NCI-H2196 (cell line): ENCODE results near the gene LIMD2.
"Not testable (repeated sequence)": the region's sequence is repeated elsewhere in the genome, so short reads cannot be mapped to it uniquely, and the experiment has no call there.

Source experiments
- DNase-seq: peaks from one replicate; lab custom pipeline; 2025; ENCODE audit not compliant: unreplicated experiment; lab: John Stamatoyannopoulos, UW

The LIMD2 gene

GRCh38 chr17:63699638-63700527 is at the start of gene LIMD2:
Gene LIMD2, minus strand, starts transcription at chr17:63700125. Its CDS starts 827 bp downstream, at chr17:63699298.
- DNase-seq = peak; percentile 53

- DNase-seq = peak; percentile 99
Observed at GRCh38 chr17:63741408-63742173, 41.7 kb upstream of the LIMD2 start, which contains the start of gene STRADA. Gene STRADA, minus strand, starts transcription at chr17:63741799. Its CDS starts 13,430 bp downstream, at chr17:63728369.

- DNase-seq = no peak
Observed at GRCh38 chr17:63741143-63741407, 41.1 kb upstream of the LIMD2 start.

GRCh38 chr17:63740464-63741142 is 40.7 kb upstream of the LIMD2 start:
- peak; percentile 15 for DNase-seq

GRCh38 chr17:63735691-63736090 is 35.8 kb upstream of the LIMD2 start:
- no peak for DNase-seq

GRCh38 chr17:63722403-63722802 is 22.5 kb upstream of the LIMD2 start:
- DNase-seq = no peak

GRCh38 chr17:63720194-63720593 is 20.3 kb upstream of the LIMD2 start:
- not testable (repeated sequence) for DNase-seq

- no peak for DNase-seq
Observed at GRCh38 chr17:63718988-63719387, 19.1 kb upstream of the LIMD2 start.

- DNase-seq = no peak
Observed at GRCh38 chr17:63716426-63716825, 16.5 kb upstream of the LIMD2 start.

- no peak for DNase-seq
Observed at GRCh38 chr17:63714550-63715277, 14.8 kb upstream of the LIMD2 start.

- DNase-seq = no peak
Observed at GRCh38 chr17:63709110-63709509, 9.2 kb upstream of the LIMD2 start.

- DNase-seq = no peak
Observed at GRCh38 chr17:63707151-63707550, 7.2 kb upstream of the LIMD2 start.

- DNase-seq = no peak
Observed at GRCh38 chr17:63706336-63707082, 6.6 kb upstream of the LIMD2 start.

GRCh38 chr17:63705657-63706056 is 5.7 kb upstream of the LIMD2 start:
- DNase-seq = no peak

- no peak for DNase-seq
Observed at GRCh38 chr17:63704836-63705235, 4.9 kb upstream of the LIMD2 start.

GRCh38 chr17:63704259-63704576 is 4.3 kb upstream of the LIMD2 start:
- DNase-seq = no peak

- DNase-seq = no peak
Observed at GRCh38 chr17:63703556-63704258, 3.8 kb upstream of the LIMD2 start.

GRCh38 chr17:63703029-63703428 is 3.1 kb upstream of the LIMD2 start:
- no peak for DNase-seq

- DNase-seq = no peak
Observed at GRCh38 chr17:63702721-63703015, 2.7 kb upstream of the LIMD2 start.
